Measurements from ENCODE around the gene SIL1. TPM values are rescaled to one million over a fixed set of nuclear protein-coding genes. Genes with fewer than 3 reads are reported as not detected.

The SIL1 gene
- total and polyA plus RNA-seq, 2 donors from 2014 or later: 48.6 to 91.7 TPM

- Histone ChIP-seq H3K27me3 (ENCODE audit: control insufficient read depth, insufficient read depth, low read length) (no peaks in the 10 kb centered on the region), H3K9me3 (ENCODE audit: control insufficient read depth in 2 of 3, insufficient read depth in 1 of 3, low read length in 3 of 3) (no peaks in the 10 kb centered on the region), H3K4me3 (ENCODE audit: low read length in 3 of 3) (no peak overlapping the region), H3K36me3 (ENCODE audit: control insufficient read depth in 2 of 3, insufficient read depth in 3 of 3, low read length in 3 of 3) (peaks cover 0 to 4% (median 0%) of the 10 kb centered on the region in 3 donors), H3K27ac (ENCODE audit: low read depth in 2 of 2, low read length in 2 of 2) (no peak overlapping the region), H3K9ac (ENCODE audit: low read length in 3 of 3) (no peak overlapping the region), H3K4me1 (ENCODE audit: control insufficient read depth in 2 of 3, insufficient read depth in 2 of 3, low read depth in 1 of 3, low read length in 3 of 3) (peaks cover 6 to 42% (median 37%) of the 10 kb centered on the region in 3 donors)
- no peak for TF ChIP-seq CTCF (IDR thresholded peaks at IDR 0.05; ENCODE audit: borderline replicate concordance, extremely low read depth, insufficient read depth)
- DNase-seq: peak in 1 of 5 donors; percentile 43
- intact Hi-C loops (cut with DNase I): no loop called here
- no peak for FAIRE-seq
Observed at GRCh38 chr5:138949223-138949574, 249.0 kb downstream of the SIL1 start.

GRCh38 chr5:138948471-138949222 lies 249.5 kb downstream of the SIL1 start:
- peaks cover 0 to 4% (median 0%) of the 10 kb centered on the region in 3 donors for H3K36me3 ChIP-seq (ENCODE audit: control insufficient read depth in 2 of 3, insufficient read depth in 3 of 3, low read length in 3 of 3)
- intact Hi-C loops (cut with DNase I): no loop called here
- no peak overlapping the region for H3K4me3 ChIP-seq (ENCODE audit: low read length in 3 of 3)
- peak; percentile 41 to 65 (median 61) for DNase-seq
- H3K4me1 ChIP-seq (ENCODE audit: control insufficient read depth in 2 of 3, insufficient read depth in 2 of 3, low read depth in 1 of 3, low read length in 3 of 3): peaks cover 6 to 42% (median 32%) of the 10 kb centered on the region in 3 donors
- no peaks in the 10 kb centered on the region for H3K27me3 ChIP-seq (ENCODE audit: control insufficient read depth, insufficient read depth, low read length)
- TF ChIP-seq CTCF (IDR thresholded peaks at IDR 0.05; ENCODE audit: borderline replicate concordance, extremely low read depth, insufficient read depth): no peak
- no peak overlapping the region for H3K27ac ChIP-seq (ENCODE audit: low read depth in 2 of 2, low read length in 2 of 2)
- no peaks in the 10 kb centered on the region for H3K9me3 ChIP-seq (ENCODE audit: control insufficient read depth in 2 of 3, insufficient read depth in 1 of 3, low read length in 3 of 3)
- no peak for FAIRE-seq
- no peak overlapping the region for H3K9ac ChIP-seq (ENCODE audit: low read length in 3 of 3)

- no peaks in the 10 kb centered on the region for H3K27me3 ChIP-seq (ENCODE audit: control insufficient read depth, insufficient read depth, low read length)
- no peaks in the 10 kb centered on the region for H3K9me3 ChIP-seq (ENCODE audit: control insufficient read depth in 2 of 3, insufficient read depth in 1 of 3, low read length in 3 of 3)
- H3K27ac ChIP-seq (ENCODE audit: low read depth in 2 of 2, low read length in 2 of 2): no peak overlapping the region
- DNase-seq (no peak), FAIRE-seq (no peak)
- intact Hi-C loops (cut with DNase I): no loop called here
- peaks cover 6 to 34% (median 24%) of the 10 kb centered on the region in 3 donors for H3K4me1 ChIP-seq (ENCODE audit: control insufficient read depth in 2 of 3, insufficient read depth in 2 of 3, low read depth in 1 of 3, low read length in 3 of 3)
- no peak overlapping the region for H3K4me3 ChIP-seq (ENCODE audit: low read length in 3 of 3)
- no peak for TF ChIP-seq CTCF (IDR thresholded peaks at IDR 0.05; ENCODE audit: borderline replicate concordance, extremely low read depth, insufficient read depth)
- peaks cover 0 to 4% (median 0%) of the 10 kb centered on the region in 3 donors for H3K36me3 ChIP-seq (ENCODE audit: control insufficient read depth in 2 of 3, insufficient read depth in 3 of 3, low read length in 3 of 3)
- H3K9ac ChIP-seq (ENCODE audit: low read length in 3 of 3): no peak overlapping the region
Observed at GRCh38 chr5:138947780-138948179, 250.4 kb downstream of the SIL1 start.
